Renal pelvis (tissue), 4 donors: Measurements from ENCODE around the gene HSBP1. TPM values are rescaled to one million over a fixed set of nuclear protein-coding genes. Genes with fewer than 3 reads are reported as not detected.
A peak's percentile ranks its signal among the peaks of the same experiment; 100 is the strongest.

Experiments
- DNase-seq: peaks from one replicate; pipeline ENCODE4 v3.0.0-alpha.2; 2013
- polyA plus RNA-seq, 3 donors: library from polyadenylated mRNA; unstranded; fragments of 120-200 nt; gene quantifications; one replicate each; pipeline ENCODE4 v1.2.1, GENCODE V29; 2013; ENCODE audit not compliant: insufficient read length in 3 of 3

The HSBP1 gene
- polyA plus RNA-seq, 3 donors: 191 to 199 (median 196) TPM

DNA sequence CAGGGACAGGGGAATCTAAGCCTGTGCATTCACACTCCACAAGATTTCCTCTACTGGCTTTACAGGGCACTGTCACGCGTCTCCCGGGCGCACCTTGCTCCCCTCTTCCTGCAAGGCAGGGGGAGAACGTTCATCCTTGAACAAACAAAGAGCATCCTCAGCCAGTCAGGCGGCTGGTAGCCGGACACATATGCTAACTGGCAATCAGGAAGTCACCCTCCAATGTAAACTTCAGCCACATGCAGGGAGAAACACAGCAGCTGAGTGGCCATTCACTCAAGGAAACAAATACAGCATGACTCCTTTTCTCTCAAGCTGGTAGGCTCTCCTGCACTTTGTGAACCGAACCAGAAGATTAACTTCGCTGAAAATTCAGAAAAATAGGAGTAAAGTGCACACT is 10.8 kb upstream of the HSBP1 start:
- DNase-seq: no peak

GRCh38 chr16:83799336-83799735 is 8.4 kb upstream of the HSBP1 start:
- DNase-seq: no peak

GRCh38 chr16:83802135-83802534 is 5.6 kb upstream of the HSBP1 start:
- no peak for DNase-seq

DNA sequence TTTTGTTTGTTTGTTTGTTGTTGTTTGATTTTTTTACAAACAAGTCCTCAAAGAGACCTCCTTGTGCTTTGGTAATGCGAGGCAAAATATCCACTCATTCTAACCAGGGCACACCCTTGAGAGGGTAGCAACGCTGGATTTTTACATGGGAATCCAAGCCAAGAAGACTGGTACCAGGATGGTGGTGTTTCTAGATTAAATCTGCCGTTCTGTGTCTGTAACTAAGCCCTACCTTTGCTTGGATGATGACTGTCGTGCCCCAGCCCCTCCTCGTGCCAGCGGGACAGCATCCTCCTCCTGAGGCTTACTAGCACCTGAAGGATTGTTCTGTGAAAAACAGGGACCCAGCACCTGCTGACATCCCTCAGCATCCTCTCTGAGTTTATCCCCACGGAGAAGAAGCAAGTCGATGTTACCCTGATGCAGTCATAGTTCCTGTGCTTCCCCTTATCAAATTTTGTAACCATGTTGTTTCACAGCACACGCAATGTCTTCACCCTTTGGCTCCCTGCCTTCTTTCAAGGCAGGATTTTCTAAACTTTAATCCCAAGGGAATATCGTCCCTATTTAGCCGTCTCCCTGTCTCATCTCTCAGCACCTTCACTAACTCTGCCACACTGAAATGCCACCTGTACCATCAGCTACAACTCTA is 5.1 kb upstream of the HSBP1 start:
- DNase-seq: no peak

- no peak for DNase-seq
These were observed 4.0 kb upstream of the HSBP1 start for GRCh38 chr16:83803811-83804210.

GRCh38 chr16:83804366-83804765 is 3.4 kb upstream of the HSBP1 start:
- no peak for DNase-seq

GRCh38 chr16:83806036-83806435 is 1.7 kb upstream of the HSBP1 start:
- no peak for DNase-seq

GRCh38 chr16:83806731-83807130 is 1.0 kb upstream of the HSBP1 start:
- DNase-seq: no peak

DNA sequence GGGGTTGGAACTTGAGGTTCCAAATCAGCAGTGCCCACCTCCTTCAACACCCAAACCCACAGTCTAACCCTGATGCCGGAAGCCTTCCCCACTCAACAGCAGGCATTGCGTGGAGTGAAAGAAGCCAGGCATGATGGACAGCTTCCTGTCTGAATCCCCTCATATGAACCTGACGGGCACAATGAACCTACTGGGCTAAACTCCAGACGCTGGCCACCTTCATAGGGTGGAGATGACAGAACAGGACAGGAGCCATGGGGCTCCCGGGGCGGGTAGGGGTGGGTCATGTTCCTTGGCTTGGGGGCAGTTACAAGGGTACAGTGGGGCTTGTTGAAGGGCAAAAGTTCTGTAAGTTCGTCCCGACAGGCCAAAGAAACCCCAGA is 460 bp upstream of the HSBP1 start:
- no peak for DNase-seq

- DNase-seq: no peak
These were observed 816 bp downstream of the HSBP1 start for GRCh38 chr16:83808573-83809014.

- no peak for DNase-seq
These were observed 1.3 kb downstream of the HSBP1 start for GRCh38 chr16:83809092-83809491.

DNA sequence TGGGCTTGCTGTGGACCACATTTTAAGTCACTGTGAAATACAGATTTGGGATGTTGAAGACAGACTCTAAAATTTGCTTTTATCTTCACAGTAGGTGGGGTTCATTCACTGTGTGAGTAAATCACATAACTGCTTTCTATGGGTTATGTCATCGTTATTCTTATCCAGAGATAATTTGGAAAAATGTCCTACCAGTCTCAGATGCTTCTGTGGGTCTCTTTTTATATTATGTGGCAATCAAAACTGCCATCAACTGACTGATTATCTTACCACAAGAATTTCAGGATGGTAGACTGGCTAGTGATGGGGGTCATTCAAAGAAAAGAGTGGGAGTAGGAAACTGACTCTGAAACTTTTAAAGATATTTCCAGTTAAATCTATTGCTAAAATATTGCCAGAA is 3.1 kb downstream of the HSBP1 start:
- DNase-seq: no peak

DNA sequence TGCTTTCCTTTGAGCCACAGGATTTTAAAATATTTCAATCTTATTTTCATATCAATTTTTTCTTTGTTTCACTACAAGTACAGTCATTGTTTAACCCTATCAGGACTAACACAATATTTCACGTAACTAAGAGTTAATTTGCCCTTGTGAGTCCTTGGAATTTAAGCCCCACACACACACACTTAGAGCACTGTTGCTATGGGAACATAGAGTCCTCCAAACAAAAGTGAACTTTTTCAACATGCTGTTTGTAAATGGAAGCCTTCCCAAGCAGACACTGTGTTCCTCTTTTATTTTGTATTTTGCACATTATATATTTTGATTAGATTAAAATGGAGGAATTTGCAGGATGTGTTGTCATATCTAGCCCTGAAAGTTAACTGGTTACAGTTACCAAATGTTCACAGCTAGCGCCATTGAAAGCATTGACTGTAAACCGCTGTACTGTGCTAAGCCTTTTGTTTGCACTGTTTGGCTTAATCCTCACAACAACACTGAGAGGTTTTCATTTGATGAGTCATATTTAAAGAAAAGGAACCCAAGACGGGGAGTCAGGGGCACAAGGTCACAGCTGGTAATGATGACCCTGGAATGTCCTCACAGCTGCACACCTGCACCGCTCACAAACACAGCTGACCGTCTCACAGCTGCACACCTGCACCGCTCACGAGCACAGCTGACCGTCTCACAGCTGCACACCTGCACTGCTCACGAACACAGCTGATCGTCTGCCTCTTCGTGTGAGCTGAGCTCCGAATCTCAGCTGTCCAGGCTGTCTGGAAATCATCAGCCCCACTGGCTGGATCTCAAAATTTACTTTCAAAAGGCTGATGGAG is 6.3 kb downstream of the HSBP1 start:
- peak; percentile 64 for DNase-seq

DNA sequence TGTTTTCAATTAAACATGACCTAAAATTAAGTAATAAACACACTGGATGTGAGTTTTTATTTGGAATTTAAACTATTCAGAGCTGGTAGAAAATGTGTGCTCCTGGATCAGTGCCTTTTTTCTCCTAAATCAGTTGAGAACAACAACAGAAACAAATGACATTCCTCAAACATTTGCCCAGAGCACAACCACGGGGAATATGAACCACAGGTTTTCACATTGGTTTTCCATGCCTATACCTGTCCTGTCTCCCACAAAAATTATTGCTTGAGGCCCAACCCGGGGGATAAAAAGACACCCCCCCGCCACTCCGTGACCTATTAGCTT is 6.8 kb downstream of the HSBP1 start:
- no peak for DNase-seq

DNA sequence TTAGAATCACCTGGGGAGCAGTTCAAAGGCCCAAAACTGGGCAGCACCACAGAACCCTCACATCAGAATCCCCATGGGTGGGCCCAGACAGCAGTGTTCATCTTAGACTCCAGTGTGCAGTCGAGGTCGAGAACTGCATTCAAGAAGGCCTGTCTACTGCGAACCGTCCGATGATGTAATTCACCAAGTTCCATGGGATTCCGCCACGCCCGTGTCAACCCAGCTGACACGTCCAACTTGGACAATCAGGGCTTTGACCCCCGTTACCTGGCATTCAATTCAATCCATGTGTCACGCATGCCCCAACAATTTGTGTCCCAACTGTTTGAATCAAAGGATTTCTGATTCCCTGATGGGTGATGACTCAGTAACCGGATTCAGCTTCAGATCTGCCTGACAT is 9.2 kb downstream of the HSBP1 start:
- DNase-seq: no peak

- DNase-seq: no peak
These were observed 10.5 kb downstream of the HSBP1 start for GRCh38 chr16:83818276-83818675.

DNA sequence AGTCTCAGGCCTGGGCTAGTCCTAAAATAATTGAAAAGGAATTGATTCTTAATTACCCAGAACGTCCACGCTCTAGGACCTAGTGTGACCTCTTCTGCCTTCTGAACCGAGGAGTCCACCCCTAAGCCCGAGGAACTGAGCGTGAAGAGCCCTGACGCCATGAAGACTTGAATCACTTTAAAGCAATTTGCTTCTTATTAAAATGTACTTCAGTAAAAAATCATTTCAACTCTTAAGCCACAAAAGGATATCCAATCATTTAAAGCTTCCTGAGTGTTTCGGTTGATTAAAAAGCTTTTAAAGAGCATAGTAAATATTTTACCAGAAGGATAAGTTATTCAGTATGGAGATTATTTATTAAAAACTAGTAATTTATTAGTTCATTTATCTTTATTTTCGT is 11.6 kb downstream of the HSBP1 start:
- no peak for DNase-seq

DNA sequence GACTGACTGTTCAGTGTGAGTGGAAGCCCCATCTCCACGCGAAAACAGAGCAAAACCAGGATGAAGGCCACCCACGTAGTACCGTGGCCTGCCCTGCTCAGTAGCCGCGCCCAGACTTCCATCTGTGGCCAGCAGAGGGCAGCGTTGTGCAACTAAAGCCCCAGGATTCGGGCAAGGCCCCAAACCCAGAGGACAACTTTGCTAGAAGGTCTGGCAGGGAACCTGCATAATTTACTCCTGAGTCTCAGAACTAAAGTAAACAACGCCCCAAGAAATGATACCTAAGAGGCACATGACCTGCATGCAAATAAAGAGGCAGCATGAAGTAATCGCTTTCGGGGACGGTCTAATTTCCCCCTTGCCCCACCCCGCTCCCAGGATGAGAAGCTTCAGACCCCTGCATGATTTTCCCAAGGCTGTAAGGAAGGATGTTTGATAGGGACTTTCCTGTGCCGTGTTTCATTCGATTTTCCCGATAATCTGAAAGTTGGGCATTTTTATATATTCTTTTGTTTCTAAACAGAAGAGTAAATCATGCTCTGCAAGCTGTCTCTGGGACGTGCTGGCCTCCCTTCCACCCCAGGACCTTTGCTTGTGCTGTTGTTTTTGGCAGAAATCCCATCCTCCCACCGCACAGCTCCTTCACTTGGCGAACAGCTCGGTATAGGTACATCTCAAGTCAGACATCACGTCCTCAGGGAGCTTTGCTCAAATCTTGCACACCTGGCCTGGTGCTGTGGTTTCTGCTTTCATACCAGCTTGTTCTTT is 18.6 kb downstream of the HSBP1 start:
- peak; percentile 62 for DNase-seq

- no peak for DNase-seq
These were observed 22.5 kb downstream of the HSBP1 start for GRCh38 chr16:83830091-83830768.

DNA sequence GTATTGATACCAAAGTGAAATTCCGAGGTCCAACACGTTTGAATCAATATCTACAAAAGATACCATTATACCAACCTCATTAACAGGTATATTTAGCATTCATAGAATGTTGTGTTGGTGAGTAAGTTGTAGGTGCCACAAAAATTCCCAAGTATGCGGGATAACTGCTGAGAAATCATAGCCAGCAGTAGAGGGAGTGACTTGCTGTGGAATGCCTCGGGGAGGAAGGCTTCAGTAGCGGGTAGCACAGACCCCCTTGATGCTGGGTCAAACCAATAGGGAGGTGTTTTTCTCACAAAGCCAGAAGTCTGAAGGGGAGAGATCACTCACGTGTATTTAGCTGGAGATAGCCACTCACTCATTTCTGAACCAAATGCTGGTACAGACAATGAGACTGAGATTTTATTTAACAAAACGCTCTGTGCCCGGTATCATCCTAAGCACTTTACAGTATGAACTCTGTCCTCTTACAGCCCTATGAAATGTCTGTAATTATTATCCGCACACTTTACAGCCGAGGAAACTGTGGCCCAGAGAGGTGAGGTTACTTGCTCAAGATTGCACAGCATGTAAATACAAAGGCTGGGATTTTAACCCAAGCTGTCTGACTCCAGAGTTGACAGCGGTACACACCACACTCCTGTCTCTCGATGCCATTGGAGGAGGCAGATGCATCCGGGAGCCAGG is 23.1 kb downstream of the HSBP1 start:
- no peak for DNase-seq

- no peak for DNase-seq
These were observed 23.7 kb downstream of the HSBP1 start for GRCh38 chr16:83831456-83831987.
